HG03108 (cell line): ENCODE data around the gene USP49.

Experiments used
- ATAC-seq: cut with Tn5 transposase; IDR thresholded peaks from one replicate; pipeline ENCODE4 v1.9.1; 2021; ENCODE audit warnings: moderate library complexity; ENCODE audit not compliant: unreplicated experiment

The USP49 gene

GRCh38 chr6:41878246-41878645 is 16.9 kb downstream of the USP49 start:
- no peak for ATAC-seq

DNA sequence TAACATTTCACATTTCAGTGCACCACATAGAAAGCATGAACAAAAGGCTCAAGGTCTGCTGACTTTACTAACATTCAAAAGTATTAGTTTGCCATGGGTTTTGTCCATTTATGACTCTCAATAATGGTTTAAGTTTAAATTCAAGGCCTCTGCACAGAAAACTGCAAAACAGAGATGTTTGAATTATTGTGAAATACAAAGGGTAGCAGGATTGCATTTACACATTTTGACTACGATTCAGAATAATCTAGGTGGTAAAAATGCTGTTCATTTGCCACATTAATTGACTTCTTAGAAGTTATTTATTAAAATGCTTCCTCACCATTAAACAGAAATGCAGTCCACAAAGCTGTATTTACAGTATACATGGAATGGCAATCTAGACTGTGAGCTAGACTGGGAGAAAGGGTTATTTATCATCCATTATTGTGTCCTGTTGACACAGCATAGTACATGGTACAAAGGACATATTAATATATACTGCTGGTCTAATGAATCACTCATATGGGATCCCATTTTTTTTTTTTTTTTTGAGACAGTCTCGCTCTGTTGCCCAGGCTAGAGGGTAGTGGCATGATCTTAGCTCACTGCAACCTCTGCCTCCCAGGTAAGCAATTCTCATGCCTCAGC is 18.0 kb downstream of the USP49 start:
- ATAC-seq = no peak

GRCh38 chr6:41874741-41875140 is 20.4 kb downstream of the USP49 start:
- ATAC-seq = no peak

DNA sequence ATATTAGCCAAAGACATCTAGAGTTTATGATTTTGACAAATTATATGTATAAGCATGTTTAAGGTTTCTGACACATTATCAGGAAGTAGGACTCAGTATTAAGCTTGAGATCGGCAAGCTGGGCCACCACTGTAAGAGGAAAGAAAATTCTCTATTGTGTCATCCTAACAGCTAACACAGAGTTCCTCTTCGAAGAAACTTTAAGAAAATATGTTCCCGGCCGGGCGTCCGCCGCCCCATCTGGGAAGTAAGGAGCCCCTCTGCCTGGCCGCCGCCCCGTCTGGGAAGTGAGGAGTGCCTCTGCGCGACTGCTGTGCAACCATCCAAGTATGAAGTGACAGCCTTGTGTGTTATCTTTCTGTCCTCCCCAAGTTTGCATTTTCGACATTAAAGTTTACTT is 23.0 kb downstream of the USP49 start:
- no peak for ATAC-seq

DNA sequence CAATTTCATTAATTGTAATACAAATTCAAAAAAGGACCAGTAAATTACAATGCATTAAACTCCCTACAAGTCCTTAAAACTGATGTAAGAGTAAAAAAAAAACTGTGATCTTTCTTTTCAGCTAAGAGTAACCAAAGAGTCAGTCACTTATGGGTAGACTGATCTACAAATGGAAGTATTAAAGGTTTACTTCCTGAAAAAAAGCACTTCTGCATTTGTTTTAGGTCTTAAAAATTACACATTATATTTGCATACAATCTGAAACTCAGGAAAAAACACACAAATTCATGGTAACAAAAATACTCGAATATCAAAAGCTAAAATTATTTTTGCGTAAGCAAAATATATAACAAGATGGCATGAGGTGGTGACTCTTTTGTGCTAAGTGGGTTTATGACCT is 23.5 kb downstream of the USP49 start:
- ATAC-seq = no peak

GRCh38 chr6:41859356-41859755 is 35.8 kb downstream of the USP49 start:
- no peak for ATAC-seq

GRCh38 chr6:41858703-41859102 is 36.5 kb downstream of the USP49 start:
- ATAC-seq = no peak

GRCh38 chr6:41850861-41851260 is 44.3 kb downstream of the USP49 start:
- ATAC-seq = no peak

DNA sequence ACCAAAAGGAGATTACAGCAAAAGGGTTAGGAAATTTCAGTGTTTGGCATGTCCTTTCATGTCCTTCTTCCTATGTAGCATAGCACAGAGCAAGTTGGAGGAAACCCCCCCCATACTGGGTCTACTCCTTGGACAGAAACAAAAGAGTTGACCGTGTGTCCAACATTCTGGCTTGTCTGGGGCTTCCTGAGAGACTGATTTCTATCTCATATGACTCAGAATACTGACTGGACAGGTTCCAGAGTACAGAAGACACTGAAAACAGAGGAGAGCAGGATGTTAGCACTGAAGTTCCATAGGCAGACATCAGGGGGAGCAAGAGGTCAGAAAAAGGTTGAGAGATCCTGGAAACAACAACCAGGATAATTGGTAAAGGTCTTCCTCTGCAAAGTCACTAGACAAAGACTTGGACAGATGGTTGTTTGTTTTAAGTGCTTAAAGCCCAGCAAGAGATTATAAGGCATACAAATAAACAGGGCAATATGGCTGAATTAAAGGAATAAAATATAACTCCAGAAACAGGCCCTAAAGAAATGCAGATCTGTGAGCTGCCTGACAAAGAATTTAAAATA is 48.4 kb downstream of the USP49 start:
- no peak for ATAC-seq

DNA sequence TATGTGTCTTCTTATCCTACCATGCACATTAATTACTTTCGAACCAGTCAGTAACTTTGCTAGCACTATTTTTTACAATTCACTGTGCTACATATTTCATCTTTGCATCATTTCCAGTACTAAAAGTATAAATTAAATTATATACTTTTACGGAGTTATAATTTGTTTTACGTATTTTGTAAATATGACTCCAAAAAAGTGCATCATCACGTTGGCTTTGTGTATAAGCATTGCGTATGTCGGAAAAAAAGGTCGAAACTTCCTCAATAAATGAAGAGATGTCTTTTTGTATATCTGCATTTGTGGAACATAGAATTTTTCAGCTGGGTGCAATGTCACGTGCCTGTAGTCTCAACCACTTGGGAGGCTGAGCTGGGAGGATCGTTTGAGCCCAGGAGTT is 52.0 kb downstream of the USP49 start:
- ATAC-seq = no peak

DNA sequence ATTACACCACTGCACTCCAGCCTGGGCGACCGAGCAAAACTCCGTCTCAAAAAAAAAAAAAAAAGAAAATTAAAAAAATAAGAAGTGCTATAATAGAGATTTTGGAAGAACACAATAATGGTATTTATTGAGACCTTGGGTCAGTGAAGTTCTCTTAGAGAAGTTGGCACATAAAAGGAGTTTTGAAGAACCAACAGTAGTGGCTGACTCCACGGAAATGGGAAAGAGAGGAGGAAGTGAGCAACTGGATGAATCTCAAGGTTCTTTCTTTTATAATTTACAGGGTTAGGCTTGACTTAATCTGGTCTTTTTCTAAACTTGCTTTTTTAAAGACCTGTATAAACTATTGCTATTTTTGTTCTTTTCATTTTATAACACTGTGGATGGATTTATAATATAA is 54.8 kb downstream of the USP49 start:
- no peak for ATAC-seq

GRCh38 chr6:41836660-41837052 is 58.5 kb downstream of the USP49 start:
- no peak for ATAC-seq

DNA sequence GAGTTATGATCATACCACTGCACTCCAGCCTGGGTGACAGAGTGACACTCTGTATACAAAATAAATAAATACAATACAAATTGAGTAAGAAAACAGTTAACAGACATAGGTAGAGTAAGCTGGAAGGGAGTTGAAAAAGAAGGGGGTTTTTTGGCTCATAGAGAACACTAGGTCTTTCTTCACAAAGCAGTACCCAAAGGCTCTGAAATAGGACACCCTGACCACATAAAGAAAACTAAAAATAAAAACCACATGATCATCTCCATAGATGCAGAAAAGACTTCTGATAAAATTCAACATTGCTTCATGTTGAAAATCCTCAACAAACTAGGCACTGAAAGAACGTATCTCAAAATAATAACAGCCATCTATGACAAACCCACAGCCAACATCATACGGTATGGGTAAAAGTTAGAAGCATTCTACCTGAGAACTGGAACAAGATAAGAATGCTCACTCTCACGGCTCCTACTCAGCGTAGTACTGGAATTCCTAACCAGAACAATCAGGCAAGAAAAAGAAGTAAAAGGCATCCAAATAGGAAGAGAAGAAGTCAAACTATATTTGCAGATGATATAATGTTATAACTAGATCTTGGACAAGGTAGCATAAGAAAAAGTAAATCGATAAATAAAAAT is 59.0 kb downstream of the USP49 start:
- no peak for ATAC-seq

DNA sequence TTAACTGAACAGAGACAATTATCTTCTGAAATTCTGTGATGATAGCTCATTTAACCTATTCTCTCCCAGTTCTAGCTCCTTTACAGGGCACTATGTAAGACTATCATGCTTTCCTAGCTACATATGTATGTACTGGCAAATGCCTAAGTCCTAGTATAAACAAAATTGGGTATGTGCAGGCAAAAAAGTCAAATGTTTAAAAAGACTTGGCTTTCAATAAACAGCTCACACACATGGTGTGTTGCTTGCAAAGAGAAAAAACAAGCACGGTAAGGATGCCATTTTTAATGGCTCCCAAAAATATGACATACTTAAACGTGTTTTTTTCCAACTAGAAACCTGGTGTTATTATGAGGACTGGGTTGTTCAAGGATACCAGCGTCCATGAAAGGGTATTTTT is 62.9 kb downstream of the USP49 start:
- ATAC-seq = no peak

DNA sequence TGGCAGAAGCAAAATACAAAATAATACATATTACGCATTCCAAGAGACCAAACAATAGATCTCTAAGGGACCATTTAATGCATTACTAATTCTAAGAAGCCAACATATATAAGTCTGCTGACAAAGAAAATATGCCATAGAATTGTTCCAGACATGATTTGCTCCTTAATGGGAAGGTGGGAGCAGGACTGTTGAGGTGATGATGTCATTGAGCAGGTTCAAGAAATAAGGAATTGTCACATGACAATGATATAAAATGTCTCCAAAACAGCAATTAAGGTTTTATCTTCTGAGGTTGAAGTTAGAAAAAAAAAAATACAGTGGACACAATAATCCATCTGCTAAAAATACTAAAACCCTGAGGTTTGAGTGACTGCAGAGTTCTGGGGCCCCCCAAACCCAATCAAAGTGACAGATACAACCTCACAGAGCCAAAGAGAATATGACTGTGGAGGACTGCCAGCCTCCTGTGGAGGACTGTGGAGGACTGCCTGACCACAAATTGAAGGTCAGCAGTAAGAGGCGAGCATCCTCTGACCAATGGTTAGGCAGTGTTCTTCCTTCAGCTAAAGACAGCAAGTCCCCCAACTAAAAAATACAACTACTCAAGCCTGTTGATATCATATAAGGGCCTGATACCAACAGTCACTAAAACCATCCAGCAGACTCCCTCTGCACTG is 68.7 kb downstream of the USP49 start:
- no peak for ATAC-seq

- no peak for ATAC-seq
Observed at GRCh38 chr6:41824571-41825569, 70.3 kb downstream of the USP49 start.

GRCh38 chr6:41823178-41823577 is 72.0 kb downstream of the USP49 start:
- ATAC-seq = no peak

DNA sequence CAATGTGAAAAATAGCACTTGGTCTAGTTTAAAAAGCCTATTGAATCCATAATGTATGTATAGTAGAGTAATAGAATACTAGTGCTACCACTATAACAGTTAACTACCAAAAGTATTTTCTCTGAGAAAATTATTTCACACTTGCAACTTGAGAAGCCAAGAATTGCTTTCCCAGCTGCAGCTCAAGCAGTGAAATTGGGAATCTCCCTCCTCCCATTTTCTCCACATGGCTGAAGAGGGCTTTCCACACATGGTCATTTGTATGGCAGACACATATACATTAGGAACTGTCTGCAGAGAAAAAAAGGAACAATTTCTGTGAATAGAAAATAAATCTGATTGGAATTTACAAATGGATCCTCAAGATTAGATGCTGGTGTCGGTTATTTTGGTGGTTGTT is 73.2 kb downstream of the USP49 start:
- ATAC-seq = no peak

DNA sequence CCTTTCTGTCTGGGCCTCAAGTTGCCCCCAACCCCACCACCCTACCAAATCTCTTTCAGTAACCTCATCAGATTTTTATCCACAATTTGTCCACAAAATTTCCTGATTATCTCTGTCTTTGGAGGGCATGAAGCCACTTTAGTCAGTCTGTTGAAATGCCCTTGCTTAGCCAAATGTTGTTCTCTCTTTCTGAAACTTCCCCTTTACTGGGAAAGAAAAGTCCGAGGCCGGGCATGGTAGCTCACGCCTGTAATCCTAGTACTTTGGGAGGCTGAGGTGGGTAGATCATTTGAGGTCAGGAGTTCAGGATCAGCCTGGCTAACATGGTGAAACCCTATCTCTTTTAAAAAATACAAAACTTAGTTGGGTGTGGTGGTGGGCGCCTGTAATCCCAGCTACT is 73.9 kb downstream of the USP49 start:
- no peak for ATAC-seq

GRCh38 chr6:41818271-41819054 is 76.7 kb downstream of the USP49 start:
- no peak for ATAC-seq
